Heart left ventricle (tissue), 16 donors: ENCODE data around the gene YARS1. TPM values are rescaled to one million over a fixed set of nuclear protein-coding genes. Genes with fewer than 3 reads are reported as not detected.

Experiments used
- ATAC-seq, 4 donors: fragments of 200-7000 bp; cut with Tn5 transposase; one replicate each; pipeline ENCODE4 v1.9.1; 2020 to 2022; ENCODE audit warnings: moderate library complexity in 4 of 4, mild to moderate bottlenecking in 3 of 4, moderate number of reproducible peaks in 1 of 4
- DNase-seq, 5 donors: peaks; one replicate each; pipeline ENCODE4 v3.0.0-alpha.2; 2020
- H3K27ac ChIP-seq, 12 donors: fragments of 200-600 bp; sonication (generic) in 4 of 12; one replicate each; pipeline versions ENCODE4 v1.5.0 to v1.8.0; 2016 to 2022; ENCODE audit warnings: mild to moderate bottlenecking in 2 of 12
- H3K27me3 ChIP-seq, 9 donors: fragments of 200-600 bp; sonication (generic) in 2 of 9; one replicate each; pipeline versions ENCODE4 v1.5.1 to v1.8.0; 2016 to 2022; ENCODE audit warnings: mild to moderate bottlenecking in 3 of 9
- H3K36me3 ChIP-seq, 9 donors: fragments of 200-600 bp; sonication (generic) in 2 of 9; one replicate each; pipeline versions ENCODE4 v1.5.0 to v1.8.0; 2018 to 2022; ENCODE audit warnings: mild to moderate bottlenecking in 2 of 9
- H3K4me1 ChIP-seq, 12 donors: fragments of 200-600 bp; sonication (generic) in 4 of 12; one replicate each; pipeline versions ENCODE4 v1.5.0 to v1.8.0; 2016 to 2022; ENCODE audit warnings: mild to moderate bottlenecking in 3 of 12
- H3K4me3 ChIP-seq, 12 donors: fragments of 200-600 bp; sonication (generic) in 4 of 12; one replicate each; pipeline versions ENCODE4 v1.5.0 to v1.8.0; 2017 to 2022; ENCODE audit warnings: mild to moderate bottlenecking in 9 of 12, moderate library complexity in 4 of 12
- H3K9me3 ChIP-seq, 12 donors: fragments of 200-600 bp; sonication (generic) in 4 of 12; one replicate each; pipeline versions ENCODE4 v1.5.0 to v1.8.0; 2016 to 2022; ENCODE audit warnings: mild to moderate bottlenecking in 1 of 12
- CTCF ChIP-seq, 12 donors: fragments of 200-600 bp; sonication (generic) in 4 of 12; IDR thresholded peaks; one replicate each; pipeline versions ENCODE4 v1.5.0 to v1.8.0; 2018 to 2022; ENCODE audit warnings: antibody characterized with exemption in 12 of 12, mild to moderate bottlenecking in 5 of 12
- POLR2A ChIP-seq, 2 donors: fragments of 450-650 bp; IDR thresholded peaks; one replicate each; pipeline ENCODE4 v1.6.1; 2017; ENCODE audit warnings: antibody characterized with exemption in 2 of 2, mild to moderate bottlenecking in 2 of 2, moderate library complexity in 2 of 2
- WGBS, 4 donors: extraction: QIAGEN DNeasy Blood & Tissue Kit in 2 of 4; methylation state at CpG; one replicate each; pipeline versions ENCODE4 v1.1.5 to v1.1.7; 2013 to 2018; 5-methylcytosine and 5-hydroxymethylcytosine counted together
- intact Hi-C, 10 donors: fragments of 100-400 bp; cut with DNase I; formaldehyde crosslinking; loops; one replicate each; pipeline versions ENCODE4 v1.11.1 to v1.14.2; 2022
- polyA plus RNA-seq, 2 donors: library from polyadenylated mRNA; stranded (reverse); fragments of 200-250 nt; gene quantifications; one replicate each; pipeline ENCODE4 v1.2.3, GENCODE V29; 2013
- total RNA-seq, 9 donors: library from RNA; depleted of rRNA in 2 of 9; stranded (reverse); fragments of >200 nt in 2 of 9; fragmentation: NEBNext Ultra II Directional in 3 of 9; extraction: Animal tissue kit (Norgen Biotek cat#: 25700) in 3 of 9; gene quantifications; one replicate each; pipeline versions ENCODE4 v1.1.0 to v1.2.4, GENCODE V29; 2016 to 2023
- donor health status: ischemic (EF 13 %, LVEDD 7.1; RV severe dilation, severe dysfunction).
- donor health status: healthy with polysubstance abuse.
- donor health status: DM: no; HTN: yes; CAD: no.
- donor health status: DM: no; HTN: no; CAD: no.
- donor health status: ischemic (EF 25% LVEDD 6.9; RV normal size, moderate dysfunction).
- donor health status: ischemic (EF 25% LVEDD 5.7; RV mildly dilated, moderate dysfunction).
- donor health status: healthy.
- donor health status: DM: yes; HTN: yes; CAD: no.
- donor health status: ischemic (EF 35%, LVEDD 5.7; RV mildly dilated, moderate dysfunction).
- donor health status: nonischemic (EF 11% LVEDD 7.7; RV severe dilation, severe dysfunction).
- donor health status: DM: yes; HTN: yes; CAD: no.
- donor health status: PGD.
- donor health status: ischemic (EF 29% LVEDD 5.4; RV normal size, mild dysfunction).
- donor health status: nonischemic (EF 23%, LVEDD 6.1; RV moderate dilation, normal function).

Gene YARS1
- total and polyA plus RNA-seq, 11 donors: 18.6 to 61.3 (median 34.8) TPM

GRCh38 chr1:32766328-32766972, 50.7 kb downstream of the YARS1 start:
- no peaks in the 10 kb centered on the region for H3K9me3 ChIP-seq
- H3K27ac ChIP-seq: no peak overlapping the region
- H3K4me1 ChIP-seq: peaks cover 0 to 24% (median 5%) of the 10 kb centered on the region in 12 donors
- 88 to 90% (median 88%) methylated on average over 7 of the region's 7 CpGs for WGBS, 4 donors
- H3K27me3 ChIP-seq: no peaks in the 10 kb centered on the region
- no peak overlapping the region for H3K4me3 ChIP-seq
- DNase-seq: no peak
- no peak for ATAC-seq
- peaks cover 0 to 17% (median 0%) of the 10 kb centered on the region in 9 donors for H3K36me3 ChIP-seq
- intact Hi-C loops: loop anchor here in 1 of 10 donors (10.0 kb wide), 1 partner anchor 362 kb away; no protein-coding TSS in a partner anchor
- TF ChIP-seq CTCF (IDR thresholded peaks at IDR 0.05) (no peak), POLR2A (IDR thresholded peaks at IDR 0.05) (no peak)

GRCh38 chr1:32765570-32766327, 51.4 kb downstream of the YARS1 start:
- Histone ChIP-seq H3K27ac (no peak overlapping the region), H3K4me1 (peaks cover 0 to 31% (median 7%) of the 10 kb centered on the region in 12 donors), H3K27me3 (no peaks in the 10 kb centered on the region), H3K36me3 (peaks cover 0 to 15% (median 0%) of the 10 kb centered on the region in 9 donors), H3K9me3 (no peaks in the 10 kb centered on the region), H3K4me3 (no peak overlapping the region)
- WGBS, 4 donors: 74 to 80% (median 77%) methylated on average over 26 to 27 of the region's 27 CpGs
- intact Hi-C loops: loop anchor here in 1 of 10 donors (10.0 kb wide), 1 partner anchor 361 kb away; no protein-coding TSS in a partner anchor
- no peak for ATAC-seq
- DNase-seq: no peak
- TF ChIP-seq POLR2A (IDR thresholded peaks at IDR 0.05): no peak
- no peak for TF ChIP-seq CTCF (IDR thresholded peaks at IDR 0.05)

- intact Hi-C loops: loop anchor here in 2 of 10 donors (5.0 to 10.0 kb wide), 2 partner anchors 358 to 360 kb away; no protein-coding TSS in a partner anchor
- H3K4me3 ChIP-seq: no peak overlapping the region
- ATAC-seq (no peak), DNase-seq (no peak)
- WGBS, 4 donors: 71 to 80% (median 77%) methylated on average over 7 of the region's 7 CpGs
- H3K36me3 ChIP-seq: peaks cover 0 to 7% (median 0%) of the 10 kb centered on the region in 9 donors
- TF ChIP-seq CTCF (IDR thresholded peaks at IDR 0.05): no peak
- TF ChIP-seq POLR2A (IDR thresholded peaks at IDR 0.05): no peak
- H3K9me3 ChIP-seq: no peaks in the 10 kb centered on the region
- H3K4me1 ChIP-seq: peaks cover 0 to 31% (median 7%) of the 10 kb centered on the region in 12 donors
- H3K27ac ChIP-seq: no peak overlapping the region
- no peaks in the 10 kb centered on the region for H3K27me3 ChIP-seq
These were observed 52.2 kb downstream of the YARS1 start for GRCh38 chr1:32764826-32765569.
